GM03348 (cell line): ENCODE results near the gene NDST4.
A peak's percentile ranks its signal among the peaks of the same experiment; 100 is the strongest.
"Not testable (repeated sequence)": the region's sequence is repeated elsewhere in the genome, so short reads cannot be mapped to it uniquely, and the experiment has no call there.

Source experiments
- DNase-seq: peaks from one replicate; pipeline ENCODE4 v3.0.0; 2012; ENCODE audit warnings: low spot score

Gene NDST4

DNA sequence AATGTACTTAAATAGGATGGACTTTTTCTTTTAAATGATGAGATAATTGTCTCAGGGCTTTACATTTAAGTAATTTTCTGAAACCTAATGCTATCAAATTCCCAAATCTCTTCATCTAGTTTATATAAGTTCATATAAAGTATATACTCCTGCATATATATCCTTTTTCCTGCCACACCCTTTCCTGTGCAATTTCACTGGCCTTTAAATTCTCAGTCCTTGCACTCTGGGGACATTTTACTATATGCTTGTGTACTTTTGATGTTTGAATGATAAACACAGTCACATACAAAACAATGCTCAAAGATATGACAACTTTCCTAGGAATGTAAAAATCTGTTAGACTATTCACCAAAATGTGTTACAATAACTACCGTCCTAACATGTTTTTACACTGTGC is 60.1 kb downstream of the NDST4 start:
- DNase-seq = no peak

DNA sequence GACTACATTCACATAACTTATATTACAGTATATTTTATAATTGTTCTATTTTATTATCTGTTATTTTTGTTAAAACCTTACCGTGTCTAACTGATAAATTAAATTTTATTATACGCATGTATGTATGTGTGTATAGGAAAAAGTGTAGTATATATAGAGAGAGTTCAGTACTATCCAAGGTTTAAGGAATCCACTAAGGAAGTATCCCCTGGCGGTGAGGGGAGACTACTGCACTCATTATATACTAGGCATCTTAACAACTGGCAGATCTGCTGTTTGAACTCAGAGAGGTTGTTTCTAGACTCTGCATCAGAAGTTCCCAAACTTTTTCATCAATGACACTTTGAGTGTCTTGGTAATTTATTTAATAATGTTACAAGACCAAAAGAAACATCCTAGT is 70.9 kb downstream of the NDST4 start:
- DNase-seq = no peak

DNA sequence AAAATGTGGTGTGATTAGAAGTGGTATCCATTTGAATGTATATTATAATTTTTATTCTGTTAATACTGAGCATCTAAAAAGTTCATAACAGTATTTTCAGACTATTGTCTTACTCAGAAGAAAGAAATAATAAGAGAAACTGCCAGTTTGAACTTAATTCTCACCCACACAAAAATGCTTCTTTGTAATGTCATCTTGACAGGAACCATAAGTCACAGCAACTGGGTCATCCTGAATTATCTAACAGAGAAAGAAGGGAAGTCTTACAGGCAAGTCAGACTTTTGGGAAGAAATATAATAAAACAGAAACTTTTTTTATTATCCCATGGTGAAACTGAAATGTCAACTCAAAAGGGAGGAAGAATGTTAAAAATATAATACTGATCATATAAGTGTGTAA is 83.1 kb downstream of the NDST4 start:
- no peak for DNase-seq

DNA sequence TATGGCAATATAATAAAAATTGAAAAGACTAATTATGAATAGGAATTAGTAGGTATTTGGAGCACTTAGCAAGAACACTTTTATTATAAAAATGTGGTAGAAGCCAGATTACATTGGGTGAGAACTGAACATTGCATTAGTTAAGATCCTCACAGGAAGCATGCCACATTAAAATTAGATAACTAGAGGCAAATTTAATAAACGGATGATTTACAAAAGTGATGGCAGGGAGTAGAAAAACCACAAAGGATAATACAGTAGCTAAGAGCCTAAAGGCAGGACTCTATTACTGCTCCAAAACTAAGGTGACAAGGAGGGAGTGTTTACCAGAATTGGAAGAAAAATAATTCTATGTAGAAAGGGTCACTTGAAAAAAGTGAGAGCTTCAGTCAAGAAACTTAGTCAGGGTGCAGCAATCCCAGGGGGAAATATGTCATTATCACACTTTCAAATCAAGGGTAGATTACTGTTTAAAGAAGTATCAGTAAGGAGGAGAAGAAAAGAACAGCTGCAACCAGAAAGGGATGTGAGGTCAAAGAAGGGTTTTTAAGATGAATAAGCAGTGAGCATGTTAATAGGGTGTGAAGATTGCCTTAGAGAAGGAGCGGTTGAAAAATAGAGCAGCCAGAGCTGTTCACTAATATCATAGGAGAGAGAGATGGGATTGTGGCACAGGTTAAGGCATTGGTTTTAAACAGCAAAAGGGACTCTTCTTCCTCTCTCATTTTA is 84.6 kb downstream of the NDST4 start:
- no peak for DNase-seq

DNA sequence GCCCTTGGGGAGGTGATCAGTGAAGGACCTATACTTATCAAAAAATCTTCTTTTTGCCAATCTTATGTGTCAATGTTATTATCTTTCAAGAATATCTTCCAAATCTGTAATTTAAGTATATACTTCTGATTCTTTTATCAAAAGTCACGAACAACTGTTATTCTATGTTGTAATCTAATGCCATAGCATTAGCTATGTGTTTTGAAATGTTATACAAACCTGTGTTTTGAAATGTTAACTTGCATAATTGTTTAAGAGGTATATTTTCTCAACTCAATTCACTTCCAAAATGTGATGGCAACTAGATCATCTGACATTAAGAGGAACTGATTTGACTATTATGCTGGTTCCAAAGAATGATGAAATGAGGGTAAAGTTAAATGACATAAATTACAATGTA is 113.5 kb downstream of the NDST4 start:
- DNase-seq = no peak

DNA sequence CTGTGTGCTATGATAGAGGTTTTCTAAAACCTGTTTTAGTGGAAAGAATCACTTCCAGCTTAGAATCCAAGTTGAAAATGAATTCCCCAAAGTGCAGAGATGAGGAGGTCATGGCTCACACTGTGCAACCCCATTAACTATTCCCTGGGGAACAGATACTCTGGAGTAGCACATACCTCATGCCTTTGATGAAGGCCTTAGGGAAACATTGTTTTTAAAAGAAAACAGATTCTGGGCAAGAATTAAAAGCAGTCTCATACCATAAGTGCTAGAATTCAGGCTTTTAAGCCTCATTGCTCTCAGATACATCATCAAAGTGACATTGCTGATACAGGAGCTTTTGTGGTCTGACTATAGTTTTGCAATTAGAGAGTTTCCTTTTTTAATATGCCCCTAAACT is 115.1 kb downstream of the NDST4 start:
- DNase-seq = no peak

DNA sequence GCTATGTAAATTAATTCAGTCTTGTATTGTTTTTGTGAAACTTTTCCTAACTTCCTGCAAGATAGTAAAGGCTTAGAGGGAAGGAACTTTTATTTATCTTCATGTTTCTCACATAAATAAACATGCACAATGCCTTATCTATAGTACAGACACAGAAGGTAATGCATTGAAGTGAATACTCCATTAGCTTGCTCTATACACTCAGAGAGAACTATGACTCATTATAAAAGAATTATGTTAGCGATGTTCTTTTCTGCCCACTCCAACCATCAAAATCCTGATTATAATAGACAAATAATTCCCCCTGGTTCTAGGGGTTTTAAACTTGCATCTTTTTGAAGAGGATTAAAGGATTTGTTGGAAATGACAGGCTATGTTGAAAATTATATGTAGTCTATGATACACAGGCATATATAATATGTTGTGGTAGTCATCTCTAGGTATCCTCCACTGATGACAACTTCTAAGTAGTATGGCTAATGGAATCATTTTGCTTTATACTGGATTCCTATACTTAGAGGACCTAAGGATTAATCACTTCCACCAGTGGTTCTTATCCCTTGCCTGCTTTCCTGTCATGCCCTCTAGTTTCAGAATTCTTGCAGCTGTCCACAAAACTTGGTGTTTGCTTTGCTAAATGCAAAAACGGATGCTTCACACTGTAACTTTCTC is 115.7 kb downstream of the NDST4 start:
- no peak for DNase-seq

DNA sequence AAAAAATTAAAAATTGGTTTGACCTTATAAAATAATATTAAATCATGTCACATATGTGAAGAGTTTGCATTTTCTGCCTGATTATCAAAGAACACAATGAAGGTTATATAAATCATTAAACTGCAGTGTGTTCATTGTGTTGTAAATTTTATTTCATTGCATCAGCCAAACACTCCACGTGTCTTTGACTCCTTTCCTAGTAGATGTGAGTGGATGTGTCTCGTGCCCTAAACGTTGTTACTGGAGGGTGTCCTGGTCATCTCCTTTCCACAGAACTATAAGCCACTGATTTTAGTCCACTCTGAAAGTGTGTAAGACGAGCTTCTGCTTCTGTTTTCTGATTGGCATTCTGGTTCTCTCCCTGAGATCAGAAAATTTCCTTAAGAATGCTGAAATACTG is 127.3 kb downstream of the NDST4 start:
- no peak for DNase-seq

DNA sequence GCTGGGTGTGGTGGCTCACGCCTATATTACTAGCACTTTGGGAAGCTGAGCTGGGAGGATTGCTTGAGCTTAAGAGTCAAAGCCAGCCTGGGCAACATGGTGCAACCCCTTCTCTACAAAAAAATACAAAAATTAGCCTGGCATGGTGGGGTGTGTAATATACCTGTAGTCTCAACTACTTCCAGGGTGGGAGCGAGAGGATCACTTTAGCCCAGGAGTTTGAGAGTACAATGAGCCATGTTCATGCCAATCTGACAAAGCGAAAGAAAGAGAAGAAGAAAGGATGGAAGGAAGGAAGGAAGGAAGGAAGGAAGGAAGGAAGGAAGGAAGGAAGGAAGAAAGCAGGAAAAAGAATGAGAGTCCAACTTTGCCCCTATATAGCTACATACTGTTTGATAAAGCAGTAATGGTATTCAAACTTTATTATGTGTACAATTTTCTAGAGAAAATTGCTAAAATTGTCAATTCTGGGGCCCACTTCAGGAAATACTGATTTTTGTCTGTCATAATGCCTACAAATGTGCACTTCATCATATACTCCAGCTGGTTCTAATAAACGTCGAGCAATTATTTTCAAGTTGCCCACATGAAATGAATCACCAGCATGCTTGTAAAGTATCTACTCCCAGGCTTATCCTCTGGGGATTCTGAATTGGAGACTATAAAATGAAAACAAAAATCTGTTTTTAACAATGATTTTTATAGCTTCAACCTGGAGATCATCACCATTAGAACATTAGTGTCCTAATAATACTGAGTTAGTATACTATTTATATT is 132.3 kb downstream of the NDST4 start:
- DNase-seq = peak; percentile 3

DNA sequence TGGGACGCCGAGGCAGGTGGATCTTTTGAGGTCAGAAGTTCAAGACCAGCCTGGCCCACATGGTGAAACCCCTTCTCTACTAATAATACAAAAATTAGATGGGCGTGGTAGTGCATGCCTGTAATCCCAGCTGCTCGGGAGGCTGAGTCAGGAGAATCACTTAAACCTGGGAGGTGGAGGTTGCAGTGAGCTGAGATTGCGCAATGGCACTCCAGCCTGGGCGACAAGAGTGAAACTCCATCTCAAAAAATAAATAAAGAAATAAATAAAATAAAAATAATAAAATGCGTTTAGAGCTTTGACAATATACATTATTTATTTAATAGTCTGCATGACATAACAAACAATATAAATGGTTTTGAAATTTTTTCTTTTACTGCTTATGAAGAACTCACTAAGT is 133.0 kb downstream of the NDST4 start:
- not testable (repeated sequence) for DNase-seq

DNA sequence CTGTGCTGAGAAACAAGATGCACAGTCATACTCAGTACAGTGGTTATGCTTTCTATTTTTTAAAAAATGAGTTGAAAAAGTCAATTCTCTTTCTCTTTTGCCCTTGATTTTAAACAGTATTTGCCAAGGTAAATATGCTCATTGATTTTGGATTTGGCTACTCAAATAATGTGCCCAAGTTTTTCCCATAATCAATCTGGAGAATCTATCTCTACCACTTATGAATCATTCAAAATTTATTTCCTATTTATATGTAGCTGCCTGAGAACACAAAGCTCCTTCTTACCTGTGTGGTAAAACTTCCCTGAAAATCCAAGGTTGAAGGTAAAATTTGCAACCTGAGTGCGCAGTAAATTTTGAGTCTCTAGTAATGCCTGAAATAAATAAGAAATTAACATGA is 136.5 kb downstream of the NDST4 start:
- DNase-seq = no peak

DNA sequence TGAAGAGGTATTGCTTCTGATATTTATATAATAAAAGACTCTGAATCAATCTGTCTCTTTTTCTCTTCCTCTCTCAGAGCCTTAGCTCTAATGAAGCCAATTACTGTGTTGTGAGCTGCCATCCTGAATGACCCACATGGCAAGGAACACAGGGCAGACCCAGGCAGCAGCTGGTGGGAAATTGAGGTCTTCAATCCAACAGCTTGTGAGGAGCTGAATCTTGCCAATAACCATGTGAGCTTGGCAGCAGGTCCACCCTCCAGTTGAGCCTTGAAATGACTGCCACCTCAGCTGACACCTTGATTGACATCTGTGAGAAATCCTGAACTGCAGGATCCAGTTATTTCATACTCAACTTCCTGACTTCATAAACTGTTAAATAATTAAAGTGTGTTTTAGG is 149.4 kb downstream of the NDST4 start:
- no peak for DNase-seq

DNA sequence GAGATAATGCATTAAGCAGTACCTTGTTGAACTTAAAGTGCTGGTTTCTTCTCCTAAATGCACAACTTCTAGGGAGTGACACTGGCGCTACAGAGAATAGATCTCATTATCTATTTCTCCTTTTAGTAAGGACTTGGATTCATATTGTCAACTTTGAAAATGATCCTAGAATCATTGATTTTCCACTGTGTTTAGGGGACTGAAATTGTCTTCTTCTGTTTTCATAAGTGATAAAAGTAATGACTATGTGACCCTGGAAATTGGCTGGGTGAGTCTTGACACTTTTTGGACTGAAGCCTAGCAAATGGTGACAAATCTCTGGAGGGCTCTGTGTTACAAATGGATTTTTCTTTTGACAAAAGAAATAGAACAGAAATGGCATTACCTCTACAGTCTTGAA is 167.8 kb downstream of the NDST4 start:
- no peak for DNase-seq

DNA sequence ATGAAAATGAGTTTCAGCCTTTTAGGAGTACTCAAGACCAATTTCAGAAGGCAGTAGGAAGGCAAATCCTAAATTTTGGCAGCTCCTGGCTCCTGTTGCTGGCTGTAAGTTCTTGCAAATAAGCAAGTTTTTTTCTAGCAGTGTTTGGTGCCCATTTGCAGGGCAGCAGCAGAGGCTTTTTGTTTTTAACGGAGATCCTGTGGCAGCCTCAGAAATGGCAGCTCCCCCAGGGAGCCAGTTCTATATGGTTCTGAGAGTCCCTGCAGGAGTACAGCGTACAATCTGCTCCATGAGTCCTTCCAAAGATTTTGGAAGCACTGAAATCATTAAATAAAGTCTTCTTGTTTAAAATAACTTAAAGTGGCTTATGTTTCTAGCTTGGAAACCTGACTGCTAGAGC is 171.9 kb downstream of the NDST4 start:
- no peak for DNase-seq

DNA sequence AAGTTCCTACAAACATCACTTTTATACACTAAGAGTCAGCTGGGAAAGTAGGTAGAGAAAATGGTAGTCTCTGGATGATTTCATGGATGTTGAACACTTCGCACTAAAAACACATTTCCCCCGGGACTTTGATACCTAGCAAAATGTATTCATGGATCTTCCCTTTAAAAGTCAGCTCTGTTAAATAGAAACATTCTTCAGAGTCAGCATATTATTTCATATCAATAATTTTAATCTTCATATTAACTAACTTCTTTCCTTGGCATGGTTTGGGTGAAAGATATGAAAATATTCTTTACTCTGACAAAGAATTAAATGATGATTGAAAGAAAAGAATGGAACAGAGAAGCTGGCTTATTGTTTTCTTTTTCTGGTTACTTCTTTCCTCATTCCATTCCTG is 185.5 kb downstream of the NDST4 start:
- DNase-seq = no peak

DNA sequence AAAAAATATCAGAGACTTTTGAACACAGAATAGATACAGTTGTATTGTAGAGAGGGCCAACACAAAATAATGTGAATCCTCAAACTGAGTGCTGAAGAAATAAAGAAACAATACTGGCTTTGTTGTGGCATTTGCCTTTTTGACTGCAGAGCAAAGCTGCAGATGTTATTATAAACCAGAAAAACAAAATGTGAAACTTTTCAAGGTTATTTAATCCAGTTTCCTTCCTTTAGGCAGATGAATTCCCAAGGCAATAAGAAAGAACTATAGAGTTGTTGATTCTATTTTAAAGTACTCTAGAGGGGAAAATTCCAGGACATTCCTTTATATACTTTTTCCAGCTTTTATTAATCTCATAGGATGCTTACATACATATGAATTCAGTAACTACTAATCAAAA is 186.8 kb downstream of the NDST4 start:
- DNase-seq = no peak

DNA sequence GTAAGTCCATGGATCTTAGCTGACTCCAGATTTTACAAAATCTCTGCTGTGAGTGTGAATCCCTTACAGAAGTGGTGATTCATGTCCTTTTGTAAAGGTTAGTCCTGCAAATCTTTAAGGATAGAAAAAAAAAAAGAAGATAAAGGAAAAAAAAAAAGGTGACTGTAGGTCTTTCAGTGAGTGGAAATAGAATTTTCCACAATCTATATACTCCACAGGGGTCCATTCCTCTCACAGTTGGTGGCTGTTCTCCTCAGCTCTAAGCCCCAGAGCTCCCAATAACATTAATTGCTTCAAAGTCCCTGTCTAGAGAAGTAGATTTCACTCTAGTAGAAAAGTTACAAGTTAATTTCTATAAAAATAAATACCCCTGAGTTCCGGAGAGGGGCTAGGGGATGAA is 189.1 kb downstream of the NDST4 start:
- no peak for DNase-seq

DNA sequence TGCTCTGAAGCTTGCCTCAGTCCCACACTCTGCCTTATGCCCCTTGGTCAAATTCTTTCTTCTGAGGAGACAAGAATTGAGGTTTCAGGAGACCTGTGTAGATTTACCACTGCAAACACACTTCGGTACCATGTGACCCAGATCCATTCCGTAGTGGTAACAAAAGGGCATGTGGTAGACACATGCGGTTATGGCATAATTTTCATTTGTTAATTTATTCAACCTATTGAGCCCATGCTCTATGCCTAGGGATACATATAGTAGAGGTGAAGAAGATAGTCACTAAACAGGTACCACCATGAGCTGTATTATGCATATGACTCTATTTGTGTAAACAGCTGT is 190.9 kb downstream of the NDST4 start:
- DNase-seq = no peak

DNA sequence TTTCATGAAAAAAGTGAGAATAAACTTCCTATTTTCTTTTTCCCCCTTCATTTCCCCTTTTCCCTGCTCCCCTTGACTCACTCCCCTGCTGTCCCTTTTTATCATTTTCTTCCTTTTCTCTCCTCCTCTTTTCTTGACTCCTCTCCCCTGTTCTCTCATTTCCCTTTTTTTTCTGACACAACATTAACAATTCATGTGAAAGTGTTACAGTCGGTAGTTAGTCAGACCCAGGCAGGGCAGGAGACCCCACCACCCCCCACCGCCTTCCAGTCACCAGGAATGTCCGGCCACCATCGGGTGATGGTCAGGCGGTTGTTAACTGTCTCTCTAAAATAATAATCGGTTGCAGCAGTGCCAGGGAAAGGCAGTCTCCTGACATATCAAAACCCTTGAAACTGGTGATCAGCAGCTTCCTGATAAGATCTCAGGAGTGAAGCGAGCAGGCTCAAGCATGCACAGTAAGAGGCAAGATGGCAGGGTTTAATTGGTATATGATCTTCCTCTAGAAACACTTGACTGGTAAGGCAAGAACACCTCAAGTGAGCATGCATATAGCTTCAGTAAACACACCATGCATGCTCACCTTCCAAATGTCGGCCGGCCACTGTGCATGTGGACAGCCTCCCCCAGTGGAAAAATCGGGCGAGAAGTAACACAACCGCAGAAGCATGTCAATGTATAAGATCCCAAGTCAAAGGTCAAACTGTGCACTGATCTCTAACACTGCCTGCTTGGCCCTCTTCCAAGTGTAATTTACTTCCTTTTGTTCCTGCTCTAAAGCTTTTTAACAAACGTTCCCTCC is 191.4 kb downstream of the NDST4 start:
- DNase-seq = no peak

DNA sequence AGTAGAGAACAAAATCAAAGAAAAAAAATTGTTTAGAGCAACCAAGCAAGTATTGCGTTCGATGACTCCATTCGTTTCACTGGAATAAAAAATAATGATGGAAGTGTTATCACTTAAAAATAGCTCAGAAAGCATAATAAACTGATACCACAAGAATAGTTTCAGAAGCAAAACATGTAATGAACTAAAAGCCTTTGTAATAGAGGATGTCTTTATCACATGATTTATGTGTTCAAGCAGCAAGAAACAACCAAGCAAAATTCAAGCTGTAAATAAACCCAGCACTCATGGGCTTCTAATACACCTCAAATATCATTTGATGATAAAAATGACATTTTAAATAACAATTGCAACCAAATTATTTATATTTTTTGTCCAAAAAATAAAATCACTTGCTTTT is 192.2 kb downstream of the NDST4 start:
- DNase-seq = no peak

DNA sequence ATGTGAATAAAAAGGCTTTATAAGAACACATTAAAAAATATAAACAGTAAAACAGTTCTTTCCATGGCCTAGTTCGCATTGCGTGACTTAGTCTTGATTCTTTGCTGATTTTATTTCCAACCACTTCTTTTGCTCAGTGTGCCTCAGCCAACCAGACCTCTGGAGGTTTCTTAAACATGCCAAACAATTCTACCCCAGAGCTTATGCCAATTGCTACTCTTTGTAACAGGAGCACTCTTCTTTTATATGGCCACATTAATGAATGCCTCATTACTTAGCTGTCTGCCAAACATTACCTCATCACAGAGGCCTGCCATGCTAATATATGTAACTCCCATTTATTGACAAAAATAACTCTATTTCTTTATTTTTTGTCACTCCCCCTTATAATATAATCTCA is 202.3 kb downstream of the NDST4 start:
- no peak for DNase-seq

DNA sequence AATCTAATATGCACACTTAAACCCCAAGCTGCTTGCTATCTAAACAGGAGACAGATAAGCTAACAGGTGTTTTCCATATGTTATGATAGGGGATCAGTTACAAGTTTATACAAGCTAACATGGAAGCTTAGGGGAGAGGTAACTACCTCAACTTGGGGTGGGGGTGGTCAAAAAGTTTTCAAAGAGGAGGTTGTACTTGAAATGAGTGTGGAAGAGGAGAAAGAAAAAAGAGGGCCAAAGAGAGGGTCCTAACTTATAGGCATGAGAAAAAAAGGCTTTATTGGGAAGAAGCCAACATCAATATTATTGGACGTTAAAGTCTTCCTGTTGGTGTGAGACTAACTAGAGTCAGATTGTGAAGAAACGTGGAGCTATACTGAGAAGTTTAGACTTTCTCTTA is 205.9 kb downstream of the NDST4 start:
- no peak for DNase-seq

DNA sequence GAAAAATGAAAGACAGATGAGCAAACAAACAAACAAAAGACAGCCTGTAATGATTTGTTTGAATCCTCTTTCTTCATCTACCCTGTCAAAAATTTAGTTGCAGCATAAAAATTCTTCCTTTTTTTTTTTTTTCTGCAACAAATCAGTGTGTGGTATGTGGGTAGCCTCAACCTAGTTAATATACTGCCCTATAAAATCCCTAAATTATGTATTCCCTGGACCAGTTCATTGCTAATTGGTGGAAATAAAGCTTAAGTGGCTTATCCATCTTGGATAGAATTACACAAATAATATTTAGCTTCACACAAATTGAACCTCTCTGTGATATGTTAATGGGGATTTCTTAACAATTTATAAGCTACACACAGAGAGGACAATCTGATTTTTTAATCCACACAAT is 208.4 kb downstream of the NDST4 start:
- no peak for DNase-seq
